HepG2 (cell line): ENCODE measurements around the gene LEAP2. TPM values are rescaled to one million over a fixed set of nuclear protein-coding genes. Genes with fewer than 3 reads are reported as not detected.

Experiments
- BRD4 ChIP-seq: sonication (generic); formaldehyde crosslinking; IDR thresholded peaks from 2 replicates; pipeline ENCODE4 v1.4.0; 2020; ENCODE audit warnings: missing genetic modification reagents
- ELF3 ChIP-seq: IDR thresholded peaks from 2 replicates; pipeline ENCODE4 v1.6.1; 2016; ENCODE audit warnings: missing genetic modification reagents, missing compliant biosample characterization
- FOXJ3 ChIP-seq: sonication (generic); formaldehyde crosslinking; IDR thresholded peaks from 2 replicates; pipeline ENCODE4 v1.4.0; 2020; ENCODE audit warnings: missing genetic modification reagents, mild to moderate bottlenecking, borderline replicate concordance
- HIVEP1 ChIP-seq: sonication (generic); formaldehyde crosslinking; IDR thresholded peaks from 2 replicates; pipeline ENCODE4 v1.4.0; 2020; ENCODE audit warnings: mild to moderate bottlenecking, missing genetic modification reagents
- KAT7 ChIP-seq: IDR thresholded peaks from 2 replicates; pipeline ENCODE4 v1.6.1; 2018; ENCODE audit warnings: borderline replicate concordance, missing compliant biosample characterization
- NR2C2 ChIP-seq: sonication (generic); formaldehyde crosslinking; IDR thresholded peaks from 2 replicates; pipeline ENCODE4 v1.4.0; 2020; ENCODE audit warnings: missing genetic modification reagents, mild to moderate bottlenecking, moderate library complexity, borderline replicate concordance
- REL ChIP-seq: sonication (generic); formaldehyde crosslinking; conservative IDR thresholded peaks from 2 replicates; pipeline ENCODE4 v1.8.0; 2022; ENCODE audit warnings: mild to moderate bottlenecking, missing genetic modification reagents, moderate library complexity
- SALL1 ChIP-seq: sonication (generic); formaldehyde crosslinking; IDR thresholded peaks from 2 replicates; pipeline ENCODE4 v1.8.0; 2022; ENCODE audit warnings: mild to moderate bottlenecking, missing genetic modification reagents
- SAP130 ChIP-seq: IDR thresholded peaks from 2 replicates; pipeline ENCODE4 v1.6.1; 2016; ENCODE audit warnings: low read depth
- TAF15 ChIP-seq: fragments of 200-400 bp; formaldehyde crosslinking; IDR thresholded peaks from one replicate; pipeline ENCODE4 v1.6.1; 2018; ENCODE audit warnings: mild to moderate bottlenecking, low read depth, low read length; ENCODE audit not compliant: poor library complexity, severe bottlenecking
- ZEB1 ChIP-seq: IDR thresholded peaks from 2 replicates; pipeline ENCODE4 v1.6.1; 2012; ENCODE audit warnings: mild to moderate bottlenecking, low read depth, inconsistent platforms; ENCODE audit not compliant: insufficient replicate concordance
- ZNF317 ChIP-seq: sonication (generic); formaldehyde crosslinking; IDR thresholded peaks from 2 replicates; pipeline ENCODE4 v1.5.0; 2020; ENCODE audit warnings: mild to moderate bottlenecking, missing genetic modification reagents
- ZNF484 ChIP-seq: sonication (generic); formaldehyde crosslinking; IDR thresholded peaks from 2 replicates; pipeline ENCODE4 v1.5.1; 2020; ENCODE audit warnings: mild to moderate bottlenecking, low read depth, missing genetic modification reagents, borderline replicate concordance
- ZNF891 ChIP-seq: sonication (generic); formaldehyde crosslinking; IDR thresholded peaks from 2 replicates; pipeline ENCODE4 v1.5.0; 2020; ENCODE audit warnings: mild to moderate bottlenecking, missing genetic modification reagents
- polyA plus RNA-seq, 8 experiments: library from polyadenylated mRNA; depleted of rRNA in 3 of 8; stranded (reverse) in 7 of 8; unstranded in 1 of 8; fragments of >200 nt; fragmentation: Illumina TruSeq in 4 of 8; extraction: Trizol in 4 of 8; gene quantifications; 2 replicates each; pipeline versions ENCODE4 v1.2.1 to v1.2.3, GENCODE V29; 2011 to 2016; ENCODE audit warnings: low read depth in 4 of 8, missing spikeins in 1 of 8, mixed read lengths in 1 of 8; ENCODE audit not compliant: insufficient read depth in 1 of 8
- total RNA-seq, 5 experiments: library from RNA; depleted of rRNA; stranded (reverse); fragments of >200 nt; fragmentation: Illumina TruSeq; extraction: Trizol; gene quantifications; 2 replicates each; pipeline ENCODE4 v1.2.3, GENCODE V29; 2016; ENCODE audit warnings: low read depth in 1 of 5
- TF ChIP-seq, protein P1 (sequence below): IDR thresholded peaks from 2 replicates; pipeline ENCODE4 v1.6.1; 2016; ENCODE audit warnings: low read depth, borderline replicate concordance

Gene LEAP2
- total and polyA plus RNA-seq, 2 of the 13 experiments (the other 11 are each of a cell fraction or from before 2014, with no cell fraction given), result 23.9 to 51.9 TPM

DNA sequence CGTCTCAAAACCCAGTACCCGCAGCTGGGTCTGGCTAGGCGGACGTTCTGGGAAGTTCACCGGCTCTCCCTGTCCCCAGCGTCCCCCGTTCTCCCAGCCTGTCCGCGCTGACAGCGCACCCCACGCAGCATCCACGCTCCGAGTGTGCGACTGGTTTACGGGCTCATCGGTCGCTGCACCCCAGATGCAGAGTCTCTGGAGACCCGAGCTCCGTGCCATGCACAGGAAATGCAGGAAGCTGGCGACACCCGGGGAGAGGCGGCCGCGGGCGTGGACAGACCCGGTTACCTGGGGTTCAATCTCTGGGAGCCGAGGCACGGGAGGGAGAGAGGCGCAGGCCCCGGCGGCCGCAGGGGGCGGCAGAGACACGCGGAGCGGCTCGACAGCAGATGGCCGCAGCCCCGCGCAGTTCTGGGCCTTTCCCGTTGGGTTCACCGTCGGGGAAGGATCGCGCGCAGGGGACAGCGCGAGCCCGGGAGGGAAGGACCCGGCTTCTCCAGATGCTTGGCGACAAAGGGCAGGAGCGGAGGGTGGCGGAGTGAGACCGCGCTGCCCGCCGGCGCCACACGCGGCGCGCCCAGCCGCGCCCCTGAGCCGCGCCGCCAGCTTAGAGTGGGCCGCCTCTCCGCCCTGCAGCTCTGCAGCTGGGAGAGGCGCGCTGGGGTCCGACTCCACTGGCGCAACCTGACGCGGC, 43.6 kb upstream of the LEAP2 start (continued):
- TF ChIP-seq ZNF484 (CRISPR knock-in tag) (0 out of 2 replicates have a peak, but pooled peaks have one; percentile 41), TAF15 (peak; percentile 97), SAP130 (CRISPR knock-in tag) (peak; percentile 14; the same call in 1 of the 2 replicates), REL (CRISPR knock-in tag) (0 out of 2 replicates have a peak, but pooled peaks have one; percentile 20), ELF3 (CRISPR knock-in tag) (peak; percentile 37), SALL1 (CRISPR knock-in tag) (peak; percentile 50; the same call in 1 of the 2 replicates), ZEB1 (peak; percentile 27), NR2C2 (CRISPR knock-in tag) (no peak; the same call in none of the 2 replicates), KAT7 (CRISPR knock-in tag) (no peak; the same call in 1 of the 2 replicates), HIVEP1 (CRISPR knock-in tag) (0 out of 2 replicates have a peak, but pooled peaks have one; percentile 23), BRD4 (CRISPR knock-in tag) (peak; percentile 30; the same call in 1 of the 2 replicates), ZNF317 (CRISPR knock-in tag) (peak; percentile 26; the same call in 1 of the 2 replicates), ZNF891 (CRISPR knock-in tag) (peak; percentile 45), FOXJ3 (CRISPR knock-in tag) (no peak)
- TF ChIP-seq, protein P1, sequence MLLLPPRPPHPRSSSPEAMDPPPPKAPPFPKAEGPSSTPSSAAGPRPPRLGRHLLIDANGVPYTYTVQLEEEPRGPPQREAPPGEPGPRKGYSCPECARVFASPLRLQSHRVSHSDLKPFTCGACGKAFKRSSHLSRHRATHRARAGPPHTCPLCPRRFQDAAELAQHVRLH (CRISPR knock-in tag), result 0 out of 2 replicates have a peak, but pooled peaks have one; percentile 19
